ENCODE measurements around the gene CHPF. TPM values are rescaled to one million over a fixed set of nuclear protein-coding genes. Genes with fewer than 3 reads are reported as not detected.

The CHPF gene
- polyA plus RNA-seq, 3 donors: 17.6 to 40.6 (median 33.8) TPM

- DNase-seq (ENCODE audit: extremely low read depth in 1 of 11, low read depth in 9 of 11, low spot score in 4 of 11): no peak
Measured at GRCh38 chr2:219496247-219496824, 47.3 kb downstream of the CHPF start.

DNA sequence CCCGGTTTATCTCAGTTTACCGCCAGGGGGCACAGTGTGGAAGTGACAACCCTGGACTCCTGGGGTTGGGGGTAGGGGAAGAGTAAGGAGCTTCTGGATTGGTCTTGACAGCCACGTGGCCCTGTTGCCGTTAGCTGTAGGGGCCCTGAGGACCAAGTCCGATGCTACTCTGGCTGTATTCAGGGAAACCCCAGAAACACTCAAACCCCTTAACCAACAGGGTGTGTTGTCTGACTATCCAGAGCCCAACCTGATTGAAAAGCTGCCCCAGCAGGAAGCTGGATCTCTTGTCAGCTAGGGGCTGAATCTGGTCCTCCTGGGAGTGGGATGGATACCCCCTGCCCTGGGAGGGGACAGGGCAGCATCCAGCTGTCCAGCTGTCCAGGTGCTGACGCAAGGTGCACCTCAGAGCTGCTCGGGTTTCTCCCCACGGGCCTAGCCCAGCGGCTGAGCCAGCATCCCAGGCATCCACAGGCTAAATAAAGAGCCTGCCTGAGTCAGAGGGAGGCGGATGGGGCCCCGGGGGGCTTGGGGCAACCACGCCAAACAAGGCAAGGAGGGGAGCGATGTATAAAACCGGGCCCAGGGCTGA lies 48.0 kb downstream of the CHPF start:
- no peak for DNase-seq (ENCODE audit: extremely low read depth in 1 of 11, low read depth in 9 of 11, low spot score in 4 of 11)

- no peak for DNase-seq (ENCODE audit: extremely low read depth in 1 of 11, low read depth in 9 of 11, low spot score in 4 of 11)
Measured at GRCh38 chr2:219494952-219495530, 48.6 kb downstream of the CHPF start.

DNA sequence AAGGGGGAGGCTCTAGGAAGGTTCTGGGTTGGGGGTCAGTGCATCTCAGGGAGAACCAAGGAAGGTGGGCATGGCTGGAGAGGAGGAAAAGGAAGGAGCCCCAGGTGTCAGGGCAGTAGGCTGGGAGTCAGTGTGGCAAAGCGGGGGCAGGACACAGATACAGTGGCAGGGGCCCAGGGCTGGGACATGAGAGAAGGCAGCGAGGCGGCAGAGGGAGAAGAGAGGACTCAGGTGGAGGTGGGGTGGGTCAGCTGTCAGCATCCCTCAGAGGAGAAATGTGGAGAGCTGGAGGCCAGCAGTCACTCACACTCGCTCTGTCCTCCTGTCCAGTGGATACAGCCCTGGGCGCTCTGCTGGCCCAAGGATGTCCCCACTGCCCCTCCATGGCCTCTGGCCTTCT lies 50.5 kb downstream of the CHPF start:
- no peak for DNase-seq (ENCODE audit: extremely low read depth in 1 of 11, low read depth in 9 of 11, low spot score in 4 of 11)

GRCh38 chr2:219492575-219492974 lies 51.0 kb downstream of the CHPF start:
- DNase-seq (ENCODE audit: extremely low read depth in 1 of 11, low read depth in 9 of 11, low spot score in 4 of 11): no peak

DNA sequence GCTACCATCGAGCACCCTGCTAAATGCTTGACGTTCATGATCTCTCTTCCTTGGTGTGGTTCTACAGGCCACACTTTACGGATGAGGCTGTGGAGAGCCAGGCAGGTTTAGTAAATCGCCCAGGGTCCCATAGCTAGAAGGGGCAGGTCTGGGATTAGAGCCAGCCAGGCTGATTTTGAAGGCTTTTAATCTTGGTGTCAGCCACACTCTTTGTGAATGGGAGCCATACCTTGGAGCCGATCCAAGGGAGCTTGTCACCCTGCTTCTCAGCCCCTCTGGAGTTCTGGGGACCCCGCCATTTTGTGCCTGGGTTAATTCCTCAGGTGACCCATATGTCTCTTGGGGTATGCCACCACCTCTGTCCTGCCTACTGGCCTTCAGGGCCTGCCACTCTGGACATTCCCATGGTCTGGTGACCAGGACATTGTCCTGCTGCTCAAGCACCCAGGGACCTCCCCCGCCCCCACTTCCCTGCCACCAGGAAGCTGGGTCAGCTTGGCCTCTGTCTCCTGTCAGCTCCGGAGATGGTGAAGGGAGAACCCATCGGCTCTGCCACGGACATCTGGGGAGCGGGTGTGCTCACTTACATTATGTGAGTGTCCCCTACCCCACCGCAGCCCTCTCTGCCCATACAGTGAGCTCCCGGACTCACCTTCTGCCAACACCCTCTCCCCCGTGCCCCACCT lies 52.2 kb downstream of the CHPF start:
- no peak for DNase-seq (ENCODE audit: extremely low read depth in 1 of 11, low read depth in 9 of 11, low spot score in 4 of 11)

- DNase-seq (ENCODE audit: extremely low read depth in 1 of 11, low read depth in 9 of 11, low spot score in 4 of 11): no peak
Measured at GRCh38 chr2:219490600-219491130, 52.9 kb downstream of the CHPF start.

GRCh38 chr2:219490186-219490585 lies 53.4 kb downstream of the CHPF start:
- no peak for DNase-seq (ENCODE audit: extremely low read depth in 1 of 11, low read depth in 9 of 11, low spot score in 4 of 11)

GRCh38 chr2:219489315-219489714 lies 54.3 kb downstream of the CHPF start:
- DNase-seq (ENCODE audit: extremely low read depth in 1 of 11, low read depth in 9 of 11, low spot score in 4 of 11): no peak

Other genes starting within 250 kb of the CHPF start
- under 1 TPM in 2 of 3 donors, not detected in 1; 0.16 to 0.65 TPM for gene PTPRN, start 234.4 kb downstream of the CHPF start, polyA plus RNA-seq (ENCODE audit: insufficient read length in 3 of 3)
- not detected for gene RESP18, start 211.1 kb downstream of the CHPF start, polyA plus RNA-seq (ENCODE audit: insufficient read length in 3 of 3)
- gene DNPEP, start 155.9 kb downstream of the CHPF start, polyA plus RNA-seq (ENCODE audit: insufficient read length in 3 of 3): 10 to 100 TPM; 53.6 to 73.9 (median 65.7) TPM
- gene DES, start 125.4 kb downstream of the CHPF start, polyA plus RNA-seq (ENCODE audit: insufficient read length in 3 of 3): 1 to 10 TPM; 6.1 to 7.0 (median 6.5) TPM
- 10 to 100 TPM in 2 of 3 donors, 1 to 10 TPM in 1; 9.2 to 16.8 (median 12.7) TPM for gene SPEG, start 109.0 kb downstream of the CHPF start, polyA plus RNA-seq (ENCODE audit: insufficient read length in 3 of 3)
- gene GMPPA, start 44.9 kb downstream of the CHPF start, polyA plus RNA-seq (ENCODE audit: insufficient read length in 3 of 3): 10 to 100 TPM; 33.5 to 36.8 (median 34.1) TPM
- under 1 TPM; 0.12 to 0.29 (median 0.26) TPM for gene ASIC4, start 29.3 kb downstream of the CHPF start, polyA plus RNA-seq (ENCODE audit: insufficient read length in 3 of 3)
- 1 to 10 TPM; 2.2 to 3.7 (median 3.6) TPM for gene TMEM198, start 219 bp upstream of the CHPF start, polyA plus RNA-seq (ENCODE audit: insufficient read length in 3 of 3)
- 100 to 1,000 TPM; 111 to 199 (median 149) TPM for gene OBSL1, start 27.7 kb upstream of the CHPF start, polyA plus RNA-seq (ENCODE audit: insufficient read length in 3 of 3)
- gene INHA, start 28.5 kb upstream of the CHPF start, polyA plus RNA-seq (ENCODE audit: insufficient read length in 3 of 3): 1 to 10 TPM in 2 of 3 donors, under 1 TPM in 1; 0.73 to 5.1 (median 1.3) TPM
- 10 to 100 TPM; 24.0 to 33.9 (median 26.7) TPM for gene STK11IP, start 54.0 kb upstream of the CHPF start, polyA plus RNA-seq (ENCODE audit: insufficient read length in 3 of 3)
- 10 to 100 TPM in 2 of 3 donors, 1 to 10 TPM in 1; 6.2 to 13.7 (median 10.8) TPM for gene SLC4A3, start 83.8 kb upstream of the CHPF start, polyA plus RNA-seq (ENCODE audit: insufficient read length in 3 of 3)